IMR-90 (cell line): ENCODE data around the gene RIBC1. TPM values are rescaled to one million over a fixed set of nuclear protein-coding genes. Genes with fewer than 3 reads are reported as not detected.

ENCODE experiments used
- ATAC-seq: fragments of 200-7000 bp; cut with Tn5 transposase; 2 replicates; pipeline ENCODE4 v1.9.1; 2020; ENCODE audit warnings: low read depth, mild to moderate bottlenecking, moderate library complexity
- BruUV-seq: library from RNA; stranded (reverse); fragments of 400-500 nt; replicated peaks from 2 replicates; lab custom pipeline; 2021; lab: Mats Ljungman, UMichigan
- CTCF ChIA-PET: fragments of 300-600 bp; formaldehyde crosslinking; extraction: SDS; loops from one replicate; lab custom pipeline; 2021; ENCODE audit warnings: antibody characterized with exemption; lab: Yijun Ruan, JAX
- POLR2A ChIA-PET: fragments of 300-600 bp; sonication (Branson Sonifier 250); formaldehyde crosslinking; loops from one replicate; lab custom pipeline; 2022; ENCODE audit warnings: antibody characterized with exemption; ENCODE audit not compliant: unreplicated experiment; lab: Charles Lee
- DNase-seq: peaks from one replicate; pipeline ENCODE4 v3.0.0; 2013
- H2AFZ ChIP-seq: replicated peaks from 2 replicates; pipeline ENCODE3; 2013; ENCODE audit warnings: low read length, mild to moderate bottlenecking; ENCODE audit not compliant: poor library complexity
- H2AK5ac ChIP-seq: 2 replicates; pipeline ENCODE4 v1.6.1; 2013; ENCODE audit warnings: low read depth, low read length, inconsistent platforms
- H2AK9ac ChIP-seq: replicated peaks from 2 replicates; pipeline ENCODE3; 2013; ENCODE audit warnings: mild to moderate bottlenecking, low read depth, low read length, moderate library complexity; ENCODE audit not compliant: poor library complexity
- H2BK120ac ChIP-seq: 2 replicates; pipeline ENCODE4 v1.6.1; 2013; ENCODE audit warnings: low read depth, low read length, inconsistent platforms
- H2BK15ac ChIP-seq: 3 replicates; pipeline ENCODE4 v1.6.1; 2013; ENCODE audit warnings: low read depth, low read length, inconsistent platforms
- H2BK20ac ChIP-seq: 2 replicates; pipeline ENCODE4 v1.6.1; 2013; ENCODE audit warnings: low read depth, mild to moderate bottlenecking, inconsistent platforms, low read length, moderate library complexity
- H2BK5ac ChIP-seq: 2 replicates; pipeline ENCODE4 v1.6.1; 2013; ENCODE audit warnings: mild to moderate bottlenecking, low read depth, low read length, inconsistent platforms; ENCODE audit not compliant: poor library complexity, severe bottlenecking
- H3K14ac ChIP-seq: replicated peaks from 2 replicates; pipeline ENCODE4 v1.6.1; 2013; ENCODE audit warnings: low read depth, low read length, inconsistent platforms
- H3K18ac ChIP-seq: 2 replicates; pipeline ENCODE4 v1.6.1; 2013; ENCODE audit warnings: low read depth, low read length, control low read depth
- H3K23ac ChIP-seq: 2 replicates; pipeline ENCODE4 v1.6.1; 2013; ENCODE audit warnings: low read depth, low read length, inconsistent platforms
- H3K27ac ChIP-seq: 2 replicates; pipeline ENCODE4 v1.5.1; 2013; ENCODE audit warnings: mild to moderate bottlenecking, control low read depth, low read length; ENCODE audit not compliant: insufficient read depth
- H3K27me3 ChIP-seq: 2 replicates; pipeline ENCODE4 v1.6.1; 2013; ENCODE audit warnings: low read length; ENCODE audit not compliant: control insufficient read depth, insufficient read depth
- H3K36me3 ChIP-seq: 2 replicates; pipeline ENCODE4 v1.6.1; 2013; ENCODE audit warnings: low read length, mixed read lengths; ENCODE audit not compliant: control insufficient read depth, insufficient read depth
- H3K4ac ChIP-seq: 2 replicates; pipeline ENCODE4 v1.6.1; 2013; ENCODE audit warnings: low read depth, low read length, inconsistent platforms
- H3K4me1 ChIP-seq: 2 replicates; pipeline ENCODE4 v1.6.1; 2013; ENCODE audit warnings: low read length, mixed read lengths; ENCODE audit not compliant: control insufficient read depth, insufficient read depth
- H3K4me2 ChIP-seq: 2 replicates; pipeline ENCODE4 v1.6.1; 2013; ENCODE audit warnings: low read depth, mild to moderate bottlenecking, control low read depth, low read length, moderate library complexity
- H3K4me3 ChIP-seq: 2 replicates; pipeline ENCODE4 v1.5.1; 2013; ENCODE audit warnings: low read depth, mild to moderate bottlenecking, control low read depth, low read length, moderate library complexity; ENCODE audit not compliant: insufficient read depth
- H3K56ac ChIP-seq: 2 replicates; pipeline ENCODE4 v1.6.1; 2013; ENCODE audit warnings: low read length, inconsistent platforms; ENCODE audit not compliant: insufficient read depth; ENCODE audit errors: extremely low read depth
- H3K79me1 ChIP-seq, 2 experiments: 2 replicates each; pipeline ENCODE4 v1.6.1; 2013; ENCODE audit warnings: low read length in 2 of 2, inconsistent platforms in 1 of 2, low read depth in 1 of 2
- H3K9ac ChIP-seq: 2 replicates; pipeline ENCODE4 v1.6.1; 2013; ENCODE audit warnings: low read depth, low read length, control low read depth
- H3K9me1 ChIP-seq: 2 replicates; pipeline ENCODE4 v1.6.1; 2013; ENCODE audit warnings: low read length, inconsistent platforms; ENCODE audit not compliant: insufficient read depth
- H3K9me3 ChIP-seq: 2 replicates; pipeline ENCODE4 v1.6.1; 2013; ENCODE audit warnings: low read length; ENCODE audit not compliant: control insufficient read depth, insufficient read depth
- H4K20me1 ChIP-seq: 2 replicates; pipeline ENCODE4 v1.6.1; 2013; ENCODE audit warnings: low read length, inconsistent platforms; ENCODE audit not compliant: insufficient read depth
- H4K5ac ChIP-seq: 2 replicates; pipeline ENCODE4 v1.6.1; 2013; ENCODE audit warnings: mild to moderate bottlenecking, low read depth, low read length, control low read depth
- H4K8ac ChIP-seq, 2 experiments: 2 replicates each; pipeline ENCODE4 v1.6.1; 2013; ENCODE audit warnings: low read depth in 2 of 2, low read length in 2 of 2, control low read depth in 1 of 2, inconsistent platforms in 1 of 2
- H4K91ac ChIP-seq: 2 replicates; pipeline ENCODE4 v1.6.1; 2013; ENCODE audit warnings: low read depth, low read length, inconsistent platforms; ENCODE audit not compliant: insufficient read depth
- BHLHE40 ChIP-seq: fragments of 150-350 bp; IDR thresholded peaks from 2 replicates; pipeline ENCODE4 v1.6.1; 2016; ENCODE audit warnings: mild to moderate bottlenecking, low read depth, low read length
- CHD1 ChIP-seq: IDR thresholded peaks from 2 replicates; pipeline ENCODE4 v1.6.1; 2012; ENCODE audit warnings: low read depth, low read length, improper control_type of control experiment
- FOS ChIP-seq: fragments of 150-350 bp; IDR thresholded peaks from 2 replicates; pipeline ENCODE4 v1.6.1; 2016; ENCODE audit warnings: low read depth, low read length
- MAFK ChIP-seq: IDR thresholded peaks from 2 replicates; pipeline ENCODE4 v1.6.1; 2012; ENCODE audit warnings: low read depth, low read length, improper control_type of control experiment
- MAZ ChIP-seq: IDR thresholded peaks from 2 replicates; pipeline ENCODE4 v1.6.1; 2012; ENCODE audit warnings: low read depth, mild to moderate bottlenecking, low read length, improper control_type of control experiment, moderate library complexity, borderline replicate concordance
- MXI1 ChIP-seq: IDR thresholded peaks from 2 replicates; pipeline ENCODE4 v1.6.1; 2012; ENCODE audit warnings: low read depth, mild to moderate bottlenecking, low read length, moderate library complexity, borderline replicate concordance
- NFE2L2 ChIP-seq: fragments of 150-350 bp; IDR thresholded peaks from 2 replicates; pipeline ENCODE4 v1.6.1; 2016; ENCODE audit warnings: low read depth, mild to moderate bottlenecking, low read length
- POLR2A ChIP-seq: IDR thresholded peaks from 2 replicates; pipeline ENCODE4 v1.6.1; 2012; ENCODE audit warnings: mild to moderate bottlenecking, low read depth, low read length
- RAD21 ChIP-seq: IDR thresholded peaks from 2 replicates; pipeline ENCODE4 v1.6.1; 2012; ENCODE audit warnings: low read length, improper control_type of control experiment
- RCOR1 ChIP-seq: IDR thresholded peaks from 2 replicates; pipeline ENCODE4 v1.6.1; 2012; ENCODE audit warnings: mild to moderate bottlenecking, low read length, improper control_type of control experiment; ENCODE audit not compliant: insufficient replicate concordance
- RFX5 ChIP-seq: IDR thresholded peaks from 2 replicates; pipeline ENCODE4 v1.8.0; 2012; ENCODE audit warnings: low read depth, mild to moderate bottlenecking, low read length, moderate library complexity
- SMC3 ChIP-seq: fragments of 150-350 bp; IDR thresholded peaks from 2 replicates; pipeline ENCODE4 v1.6.1; 2016; ENCODE audit warnings: low read depth, mild to moderate bottlenecking, antibody characterized with exemption, low read length, moderate library complexity
- WGBS, 2 experiments: methylation state at CpG; one replicate each; pipeline versions ENCODE4 v1.1.5 to v1.1.7; 2013; ENCODE audit warnings: missing lambda C conversion rate in 2 of 2; ENCODE audit not compliant: insufficient read length in 1 of 2; ENCODE audit errors: extremely low coverage in 2 of 2; 5-methylcytosine and 5-hydroxymethylcytosine counted together
- dilution Hi-C: fragments of 300-500 bp; cut with HindIII; formaldehyde crosslinking; loops from one replicate; pipeline ENCODE4 v1.14.3; 2018; ENCODE audit warnings: low sequenced_read_pairs; ENCODE audit not compliant: unreplicated experiment
- in situ Hi-C: fragments of 300-500 bp; cut with MboI; formaldehyde crosslinking; loops from 3 replicates; pipeline ENCODE4 v1.14.3; 2019; ENCODE audit warnings: low sequenced_read_pairs, inconsistent platforms, mixed read lengths
- intact Hi-C: fragments of 100-400 bp; cut with micrococcal nuclease; formaldehyde crosslinking; loops from 2 replicates; pipeline ENCODE4 v1.10.0; 2022
- polyA plus RNA-seq, 3 experiments: library from polyadenylated mRNA; depleted of rRNA; stranded (reverse); fragments of >200 nt; gene quantifications; 2 replicates each; pipeline ENCODE4 v1.2.3, GENCODE V29; 2012; ENCODE audit warnings: low replicate concordance in 1 of 3
- total RNA-seq: library from RNA; depleted of rRNA; stranded (reverse); fragments of >200 nt; gene quantifications from 2 replicates; pipeline ENCODE4 v1.2.3, GENCODE V29; 2012
- TF ChIP-seq, protein P1 (sequence below): fragments of 150-350 bp; IDR thresholded peaks from 2 replicates; pipeline ENCODE4 v1.6.1; 2017; ENCODE audit warnings: mild to moderate bottlenecking, antibody characterized with exemption, low read length, low read depth
- TF ChIP-seq, protein P2 (sequence below): fragments of 150-350 bp; IDR thresholded peaks from 2 replicates; pipeline ENCODE4 v1.6.1; 2016; ENCODE audit warnings: low read depth, mild to moderate bottlenecking, low read length, moderate library complexity, borderline replicate concordance
- TF ChIP-seq, protein P3 (sequence below): conservative IDR thresholded peaks from 2 replicates; pipeline ENCODE4 v1.5.1; 2012; ENCODE audit warnings: mild to moderate bottlenecking, low read depth, low read length, improper control_type of control experiment

Gene RIBC1
- total and polyA plus RNA-seq, 2 of the 4 experiments (the other 2 are of a cell fraction): 0.31 to 0.36 TPM

DNA sequence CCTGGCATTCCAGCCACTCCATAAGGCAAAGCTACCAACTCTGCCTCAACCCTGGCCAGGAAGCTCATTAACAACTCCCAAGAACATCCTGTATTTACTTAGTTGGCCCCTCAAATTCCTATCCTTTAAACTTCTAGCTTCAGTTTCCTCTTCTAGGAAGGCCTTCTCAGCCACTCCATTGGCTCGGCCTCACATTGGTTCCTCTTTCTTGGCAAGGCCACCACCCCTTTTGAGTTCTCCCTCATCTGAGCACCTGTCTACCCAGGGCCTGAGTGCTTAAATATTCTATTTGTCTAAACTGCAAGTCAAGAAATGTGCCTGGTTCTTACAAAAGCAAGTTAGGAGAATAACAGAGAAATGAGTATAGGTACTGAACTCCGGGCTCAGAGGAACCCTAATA is 10.2 kb upstream of the RIBC1 start:
- Histone ChIP-seq H3K9ac (no peak overlapping the region), H3K14ac (no peak overlapping the region), H3K23ac (no peak overlapping the region), H3K4ac (no peak overlapping the region), H4K91ac (no peak overlapping the region), H4K5ac (no peak overlapping the region), H3K27ac (no peak overlapping the region), H2AFZ (no peak overlapping the region), H2BK5ac (no peak overlapping the region), H3K36me3 (peaks cover 38% of the 10 kb centered on the region), H3K4me3 (no peak overlapping the region), H2BK20ac (no peak overlapping the region), H3K4me1 (no peaks in the 10 kb centered on the region), H3K4me2 (no peak overlapping the region), H2AK9ac (no peak overlapping the region), H2BK15ac (no peak overlapping the region), H4K8ac (no peak overlapping the region), H2AK5ac (no peak overlapping the region), H4K20me1 (0 out of 2 replicates have a peak, but pooled peaks cover 9% of the 10 kb centered on the region), H3K79me1 (peaks cover 7 to 12% of the 10 kb centered on the region in 2 experiments; a peak in 3 of 4 replicates), H3K56ac (no peak overlapping the region), H2BK120ac (no peak overlapping the region), H3K27me3 (no peaks in the 10 kb centered on the region; the same call in 1 of the 2 replicates), H3K9me3 (no peaks in the 10 kb centered on the region), H3K18ac (no peak overlapping the region), H3K9me1 (no peaks in the 10 kb centered on the region)
- no TSS peak for BruUV-seq
- ATAC-seq (no peak), DNase-seq (no peak)
- CTCF ChIA-PET: interaction anchor here (0.5 kb wide), 1 partner anchor 43 kb away, joined by 3 read pairs; no protein-coding TSS in a partner anchor
- POLR2A ChIA-PET: no interaction called here
- intact Hi-C loops: no loop called here
- no CpG with 5 or more reads among the region's 2 CpGs for WGBS, 2 experiments
- dilution Hi-C loops: no loop called here
- in situ Hi-C loops: no loop called here
- no peak for TF ChIP-seq NFE2L2
- no peak for TF ChIP-seq RCOR1
- TF ChIP-seq RAD21: no peak
- no peak for TF ChIP-seq BHLHE40
- TF ChIP-seq FOS: no peak
- TF ChIP-seq, protein P1, sequence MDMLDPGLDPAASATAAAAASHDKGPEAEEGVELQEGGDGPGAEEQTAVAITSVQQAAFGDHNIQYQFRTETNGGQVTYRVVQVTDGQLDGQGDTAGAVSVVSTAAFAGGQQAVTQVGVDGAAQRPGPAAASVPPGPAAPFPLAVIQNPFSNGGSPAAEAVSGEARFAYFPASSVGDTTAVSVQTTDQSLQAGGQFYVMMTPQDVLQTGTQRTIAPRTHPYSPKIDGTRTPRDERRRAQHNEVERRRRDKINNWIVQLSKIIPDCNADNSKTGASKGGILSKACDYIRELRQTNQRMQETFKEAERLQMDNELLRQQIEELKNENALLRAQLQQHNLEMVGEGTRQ: no peak
- TF ChIP-seq, protein P2, sequence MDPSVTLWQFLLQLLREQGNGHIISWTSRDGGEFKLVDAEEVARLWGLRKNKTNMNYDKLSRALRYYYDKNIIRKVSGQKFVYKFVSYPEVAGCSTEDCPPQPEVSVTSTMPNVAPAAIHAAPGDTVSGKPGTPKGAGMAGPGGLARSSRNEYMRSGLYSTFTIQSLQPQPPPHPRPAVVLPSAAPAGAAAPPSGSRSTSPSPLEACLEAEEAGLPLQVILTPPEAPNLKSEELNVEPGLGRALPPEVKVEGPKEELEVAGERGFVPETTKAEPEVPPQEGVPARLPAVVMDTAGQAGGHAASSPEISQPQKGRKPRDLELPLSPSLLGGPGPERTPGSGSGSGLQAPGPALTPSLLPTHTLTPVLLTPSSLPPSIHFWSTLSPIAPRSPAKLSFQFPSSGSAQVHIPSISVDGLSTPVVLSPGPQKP: no peak
- no peak for TF ChIP-seq POLR2A
- no peak for TF ChIP-seq CHD1
- no peak for TF ChIP-seq MAZ
- no peak for TF ChIP-seq RFX5
- no peak for TF ChIP-seq MXI1
- no peak for TF ChIP-seq MAFK
- TF ChIP-seq, protein P3, sequence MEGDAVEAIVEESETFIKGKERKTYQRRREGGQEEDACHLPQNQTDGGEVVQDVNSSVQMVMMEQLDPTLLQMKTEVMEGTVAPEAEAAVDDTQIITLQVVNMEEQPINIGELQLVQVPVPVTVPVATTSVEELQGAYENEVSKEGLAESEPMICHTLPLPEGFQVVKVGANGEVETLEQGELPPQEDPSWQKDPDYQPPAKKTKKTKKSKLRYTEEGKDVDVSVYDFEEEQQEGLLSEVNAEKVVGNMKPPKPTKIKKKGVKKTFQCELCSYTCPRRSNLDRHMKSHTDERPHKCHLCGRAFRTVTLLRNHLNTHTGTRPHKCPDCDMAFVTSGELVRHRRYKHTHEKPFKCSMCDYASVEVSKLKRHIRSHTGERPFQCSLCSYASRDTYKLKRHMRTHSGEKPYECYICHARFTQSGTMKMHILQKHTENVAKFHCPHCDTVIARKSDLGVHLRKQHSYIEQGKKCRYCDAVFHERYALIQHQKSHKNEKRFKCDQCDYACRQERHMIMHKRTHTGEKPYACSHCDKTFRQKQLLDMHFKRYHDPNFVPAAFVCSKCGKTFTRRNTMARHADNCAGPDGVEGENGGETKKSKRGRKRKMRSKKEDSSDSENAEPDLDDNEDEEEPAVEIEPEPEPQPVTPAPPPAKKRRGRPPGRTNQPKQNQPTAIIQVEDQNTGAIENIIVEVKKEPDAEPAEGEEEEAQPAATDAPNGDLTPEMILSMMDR: no peak
- TF ChIP-seq SMC3: no peak
